HepG2 (cell line): ENCODE measurements around the gene ADGRG4. TPM values are rescaled to one million over a fixed set of nuclear protein-coding genes. Genes with fewer than 3 reads are reported as not detected.

ENCODE experiments used
- ATAC-seq: fragments of 200-7000 bp; cut with Tn5 transposase; 3 replicates; pipeline ENCODE4 v1.9.1; 2020; ENCODE audit warnings: mild to moderate bottlenecking, moderate library complexity
- BruUV-seq: library from RNA; stranded (reverse); fragments of 400-500 nt; replicated peaks from 2 replicates; lab custom pipeline; 2021; lab: Mats Ljungman, UMichigan
- CTCF ChIA-PET: fragments of 300-600 bp; formaldehyde crosslinking; extraction: SDS; loops from one replicate; lab custom pipeline; 2021; ENCODE audit warnings: low total read pairs, inconsistent platforms, low intra/inter-chr PET ratio; lab: Yijun Ruan, JAX
- POLR2A ChIA-PET: fragments of 350-600 bp; sonication (Branson Sonifier 250); formaldehyde crosslinking; loops from one replicate; lab custom pipeline; 2020; ENCODE audit warnings: antibody characterized with exemption, inconsistent platforms; lab: Yijun Ruan, JAX
- DNase-seq: peaks from one replicate; pipeline ENCODE4 v3.0.0-alpha.2; 2015; ENCODE audit warnings: low spot score
- FAIRE-seq: peaks from 3 replicates; lab custom pipeline; 2011; peaks lifted over from hg19 to GRCh38; lab: Jason Lieb, UNC
- H2AFZ ChIP-seq: one replicate; pipeline ENCODE4 v1.6.1; 2011; ENCODE audit warnings: low read length, inconsistent platforms
- H3K27ac ChIP-seq: fragments of 300-600 bp; 3 replicates; pipeline ENCODE4 v1.8.0; 2011; ENCODE audit warnings: mixed run types, mild to moderate bottlenecking, mixed read lengths, low read length, inconsistent platforms; ENCODE audit not compliant: insufficient read depth; ENCODE audit errors: extremely low read length
- H3K27me3 ChIP-seq, 2 experiments: fragments of 200-600 bp in 1 of 2; 2 replicates in 1 of 2; 3 replicates in 1 of 2; pipeline versions ENCODE4 v1.6.0 to v1.8.0; 2011; ENCODE audit warnings: low read length in 2 of 2, mild to moderate bottlenecking in 2 of 2, moderate library complexity in 2 of 2, inconsistent platforms in 1 of 2; ENCODE audit not compliant: insufficient read depth in 2 of 2, control insufficient read depth in 1 of 2
- H3K36me3 ChIP-seq, 2 experiments: fragments of 200-600 bp in 1 of 2; replicated peaks in 1 of 2; 2 replicates in 1 of 2; 3 replicates in 1 of 2; pipeline versions ENCODE4 v1.5.1 to v1.8.0; 2011; ENCODE audit warnings: low read length in 2 of 2, inconsistent platforms in 1 of 2; ENCODE audit not compliant: insufficient read depth in 2 of 2, control insufficient read depth in 1 of 2
- H3K4me1 ChIP-seq: 2 replicates; pipeline ENCODE4 v1.5.1; 2012; ENCODE audit warnings: low read length, inconsistent platforms; ENCODE audit not compliant: insufficient read depth
- H3K4me2 ChIP-seq: 2 replicates; pipeline ENCODE4 v1.6.0; 2011; ENCODE audit warnings: low read depth, low read length, inconsistent platforms
- H3K4me3 ChIP-seq, 3 experiments: fragments of 200-600 bp in 1 of 3; sonication (generic), shearing (Covaris generic) in 1 of 3; replicated peaks in 1 of 3; 2 replicates each; pipeline ENCODE4 v1.5.1; 2011 to 2016; ENCODE audit warnings: low read length in 3 of 3, inconsistent platforms in 2 of 3, low read depth in 2 of 3, mild to moderate bottlenecking in 2 of 3, control low read depth in 1 of 3, mixed read lengths in 1 of 3; ENCODE audit not compliant: insufficient read depth in 1 of 3
- H3K79me2 ChIP-seq: one replicate; pipeline ENCODE4 v1.6.1; 2011; ENCODE audit warnings: low read length, inconsistent platforms; ENCODE audit not compliant: insufficient read depth
- H3K9ac ChIP-seq: 2 replicates; pipeline ENCODE4 v1.6.0; 2011; ENCODE audit warnings: mild to moderate bottlenecking, low read depth, low read length, inconsistent platforms; ENCODE audit not compliant: insufficient read depth
- H3K9me3 ChIP-seq: 2 replicates; pipeline ENCODE4 v1.5.1; 2012; ENCODE audit warnings: mild to moderate bottlenecking, low read length
- H4K20me1 ChIP-seq: 2 replicates; pipeline ENCODE4 v1.6.0; 2011; ENCODE audit warnings: inconsistent platforms, mild to moderate bottlenecking, low read length, moderate library complexity; ENCODE audit not compliant: insufficient read depth
- CEBPB ChIP-seq: IDR thresholded peaks from 2 replicates; pipeline ENCODE4 v1.6.1; 2011; ENCODE audit warnings: low read depth, low read length, improper control_type of control experiment, borderline replicate concordance
- HDAC6 ChIP-seq: fragments of 200-600 bp; sonication (generic); IDR thresholded peaks from 2 replicates; pipeline ENCODE4 v1.7.0; 2017; ENCODE audit warnings: mild to moderate bottlenecking, antibody characterized with exemption, low read length, low read depth
- RFX1 ChIP-seq: fragments of 450-650 bp; IDR thresholded peaks from 2 replicates; pipeline ENCODE4 v1.6.1; 2017
- ZNF280B ChIP-seq: sonication (generic); formaldehyde crosslinking; IDR thresholded peaks from 2 replicates; pipeline ENCODE4 v1.5.0; 2020; ENCODE audit warnings: missing genetic modification reagents, mild to moderate bottlenecking, borderline replicate concordance
- ZNF501 ChIP-seq: sonication (generic); formaldehyde crosslinking; IDR thresholded peaks from 2 replicates; pipeline ENCODE4 v1.5.1; 2020; ENCODE audit warnings: mild to moderate bottlenecking, moderate library complexity, missing genetic modification reagents
- WGBS: methylation state at CpG from one replicate; pipeline ENCODE4 v1.1.6; 2017; ENCODE audit warnings: low lambda C conversion rate; 5-methylcytosine and 5-hydroxymethylcytosine counted together
- in situ Hi-C: cut with HindIII; loops from 2 replicates; pipeline ENCODE4 v1.10.0; 2017; ENCODE audit warnings: low pct_unique_long_range_greater_than_20kb; ENCODE audit not compliant: extremely low pct_ligation_motif_present
- intact Hi-C: fragments of 100-400 bp; cut with micrococcal nuclease; formaldehyde crosslinking; loops from one replicate; pipeline ENCODE4 v1.10.0; 2022; ENCODE audit not compliant: unreplicated experiment
- polyA plus RNA-seq, 8 experiments: library from polyadenylated mRNA; depleted of rRNA in 3 of 8; stranded (reverse) in 7 of 8; unstranded in 1 of 8; fragments of >200 nt; fragmentation: Illumina TruSeq in 4 of 8; extraction: Trizol in 4 of 8; gene quantifications; 2 replicates each; pipeline versions ENCODE4 v1.2.1 to v1.2.3, GENCODE V29; 2011 to 2016; ENCODE audit warnings: low read depth in 4 of 8, missing spikeins in 1 of 8, mixed read lengths in 1 of 8; ENCODE audit not compliant: insufficient read depth in 1 of 8
- total RNA-seq, 5 experiments: library from RNA; depleted of rRNA; stranded (reverse); fragments of >200 nt; fragmentation: Illumina TruSeq; extraction: Trizol; gene quantifications; 2 replicates each; pipeline ENCODE4 v1.2.3, GENCODE V29; 2016; ENCODE audit warnings: low read depth in 1 of 5
- TF ChIP-seq, protein P1 (sequence below): sonication (generic); formaldehyde crosslinking; IDR thresholded peaks from 2 replicates; pipeline ENCODE4 v1.4.0; 2020; ENCODE audit warnings: missing genetic modification reagents, borderline replicate concordance
- TF ChIP-seq, protein P2 (sequence below): sonication (generic); formaldehyde crosslinking; conservative IDR thresholded peaks from 2 replicates; pipeline ENCODE4 v1.8.0; 2022; ENCODE audit warnings: low read depth, missing genetic modification reagents
- TF ChIP-seq, protein P3 (sequence below): sonication (generic); formaldehyde crosslinking; IDR thresholded peaks from 2 replicates; pipeline ENCODE4 v1.8.1; 2023; ENCODE audit warnings: missing genetic modification reagents, mild to moderate bottlenecking, borderline replicate concordance

The ADGRG4 gene
- total and polyA plus RNA-seq, 2 of the 13 experiments (the other 11 are each of a cell fraction or from before 2014, with no cell fraction given), result not detected

GRCh38 chrX:136304493-136304892 is 3.7 kb downstream of the ADGRG4 start:
- TF ChIP-seq HDAC6 (no peak), ZNF501 (CRISPR knock-in tag) (no peak)
- TF ChIP-seq, protein P1, sequence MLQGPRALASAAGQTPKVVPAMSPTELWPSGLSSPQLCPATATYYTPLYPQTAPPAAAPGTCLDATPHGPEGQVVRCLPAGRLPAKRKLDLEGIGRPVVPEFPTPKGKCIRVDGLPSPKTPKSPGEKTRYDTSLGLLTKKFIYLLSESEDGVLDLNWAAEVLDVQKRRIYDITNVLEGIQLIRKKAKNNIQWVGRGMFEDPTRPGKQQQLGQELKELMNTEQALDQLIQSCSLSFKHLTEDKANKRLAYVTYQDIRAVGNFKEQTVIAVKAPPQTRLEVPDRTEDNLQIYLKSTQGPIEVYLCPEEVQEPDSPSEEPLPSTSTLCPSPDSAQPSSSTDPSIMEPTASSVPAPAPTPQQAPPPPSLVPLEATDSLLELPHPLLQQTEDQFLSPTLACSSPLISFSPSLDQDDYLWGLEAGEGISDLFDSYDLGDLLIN (CRISPR knock-in tag), result no peak
- TF ChIP-seq, all 625 proteins: peak for 0
- FAIRE-seq (no peak), ATAC-seq (no peak), DNase-seq (no peak)
- Histone ChIP-seq H3K9me3 (no peaks in the 10 kb centered on the region), H3K36me3 (no peaks in the 10 kb centered on the region), H3K27ac (no peak overlapping the region), H3K4me3 (no peak overlapping the region), H3K27me3 (no peaks in the 10 kb centered on the region), H3K4me1 (no peaks in the 10 kb centered on the region), H2AFZ (no peak overlapping the region), H3K9ac (no peak overlapping the region), H4K20me1 (no peaks in the 10 kb centered on the region), H3K79me2 (no peaks in the 10 kb centered on the region), H3K4me2 (no peak overlapping the region)
- in situ Hi-C loops (no loop called here), intact Hi-C loops (no loop called here)
- ChIA-PET POLR2A (no interaction called here), CTCF (no interaction called here)
- WGBS, result no CpG with 5 or more reads among the region's 3 CpGs
- BruUV-seq, result no TSS peak

GRCh38 chrX:136306182-136306581 is 5.4 kb downstream of the ADGRG4 start:
- H3K27me3 ChIP-seq, result no peaks in the 10 kb centered on the region
- no peak overlapping the region for H3K4me3 ChIP-seq
- ATAC-seq, result no peak
- no peaks in the 10 kb centered on the region for H3K79me2 ChIP-seq
- no peak overlapping the region for H2AFZ ChIP-seq
- no peak overlapping the region for H3K4me2 ChIP-seq
- 76% methylated on average over 1 of the region's 1 CpG for whole genome bisulfite sequencing
- no peak overlapping the region for H3K9ac ChIP-seq
- no peaks in the 10 kb centered on the region for H3K36me3 ChIP-seq
- no peak for FAIRE-seq
- no peak for TF ChIP-seq RFX1
- TF ChIP-seq, protein P2, sequence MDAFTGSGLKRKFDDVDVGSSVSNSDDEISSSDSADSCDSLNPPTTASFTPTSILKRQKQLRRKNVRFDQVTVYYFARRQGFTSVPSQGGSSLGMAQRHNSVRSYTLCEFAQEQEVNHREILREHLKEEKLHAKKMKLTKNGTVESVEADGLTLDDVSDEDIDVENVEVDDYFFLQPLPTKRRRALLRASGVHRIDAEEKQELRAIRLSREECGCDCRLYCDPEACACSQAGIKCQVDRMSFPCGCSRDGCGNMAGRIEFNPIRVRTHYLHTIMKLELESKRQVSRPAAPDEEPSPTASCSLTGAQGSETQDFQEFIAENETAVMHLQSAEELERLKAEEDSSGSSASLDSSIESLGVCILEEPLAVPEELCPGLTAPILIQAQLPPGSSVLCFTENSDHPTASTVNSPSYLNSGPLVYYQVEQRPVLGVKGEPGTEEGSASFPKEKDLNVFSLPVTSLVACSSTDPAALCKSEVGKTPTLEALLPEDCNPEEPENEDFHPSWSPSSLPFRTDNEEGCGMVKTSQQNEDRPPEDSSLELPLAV (CRISPR knock-in tag), result no peak
- TF ChIP-seq, protein P3, sequence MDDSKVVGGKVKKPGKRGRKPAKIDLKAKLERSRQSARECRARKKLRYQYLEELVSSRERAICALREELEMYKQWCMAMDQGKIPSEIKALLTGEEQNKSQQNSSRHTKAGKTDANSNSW (CRISPR knock-in tag), result no peak
- no peak for TF ChIP-seq CEBPB
- TF ChIP-seq ZNF280B (CRISPR knock-in tag), result no peak
- BruUV-seq, result no TSS peak
- no peaks in the 10 kb centered on the region for H3K4me1 ChIP-seq
- DNase-seq, result no peak
- intact Hi-C loops (no loop called here), in situ Hi-C loops (no loop called here)
- no peak overlapping the region for H3K27ac ChIP-seq
- no peaks in the 10 kb centered on the region for H3K9me3 ChIP-seq
- POLR2A ChIA-PET, result no interaction called here
- H4K20me1 ChIP-seq, result no peaks in the 10 kb centered on the region
- CTCF ChIA-PET, result no interaction called here
